K562 (cell line): ENCODE measurements around the gene TNRC6B. TPM values are rescaled to one million over a fixed set of nuclear protein-coding genes. Genes with fewer than 3 reads are reported as not detected.

Experiments
- ETS2 ChIP-seq: IDR thresholded peaks from 2 replicates; pipeline ENCODE4 v1.6.1; 2016; ENCODE audit warnings: borderline replicate concordance, missing genetic modification characterization, mild to moderate bottlenecking, moderate library complexity, missing compliant biosample characterization; ENCODE audit not compliant: poor library complexity, severe bottlenecking
- HDAC1 ChIP-seq, 2 experiments: fragments of 450-650 bp; IDR thresholded peaks; 2 replicates each; pipeline ENCODE4 v1.6.1; 2016 to 2017; ENCODE audit warnings: inconsistent platforms in 1 of 2, mild to moderate bottlenecking in 1 of 2, moderate library complexity in 1 of 2
- ILK ChIP-seq: fragments of 450-650 bp; IDR thresholded peaks from 2 replicates; pipeline ENCODE4 v1.6.1; 2016; ENCODE audit warnings: missing genetic modification characterization, low read depth, mild to moderate bottlenecking, missing compliant biosample characterization, moderate library complexity, borderline replicate concordance
- PKNOX1 ChIP-seq: fragments of 450-650 bp; IDR thresholded peaks from 2 replicates; pipeline ENCODE4 v1.6.1; 2016
- POLR2H ChIP-seq: IDR thresholded peaks from 2 replicates; pipeline ENCODE4 v1.6.1; 2016; ENCODE audit warnings: missing genetic modification characterization, low read depth, mild to moderate bottlenecking, control low read depth, missing compliant biosample characterization, moderate library complexity
- RAD51 ChIP-seq: fragments of 450-650 bp; IDR thresholded peaks from 2 replicates; pipeline ENCODE4 v1.7.1; 2016; ENCODE audit warnings: low read depth, mild to moderate bottlenecking, borderline replicate concordance
- RREB1 ChIP-seq: fragments of 250-450 bp; sonication (Bioruptor Pico); IDR thresholded peaks from 2 replicates; pipeline ENCODE4 v1.4.0; 2020
- ZBTB40 ChIP-seq, 2 experiments: fragments of 450-650 bp in 1 of 2; sonication (generic) in 1 of 2; formaldehyde crosslinking in 1 of 2; IDR thresholded peaks; 2 replicates each; pipeline versions ENCODE4 v1.7.1 to v1.9.0; 2016 to 2022; ENCODE audit warnings: inconsistent platforms in 1 of 2, mild to moderate bottlenecking in 1 of 2, missing genetic modification reagents in 1 of 2
- polyA plus RNA-seq, 8 experiments: library from polyadenylated mRNA; depleted of rRNA in 4 of 8; stranded (reverse) in 5 of 8; unstranded in 3 of 8; fragments of >200 nt; fragmentation: Nextera tagmentation in 2 of 8; fragmentation: Illumina TruSeq in 1 of 8; extraction: Ambion mirVana in 2 of 8; extraction: Trizol in 1 of 8; gene quantifications; 2 replicates each; pipeline versions ENCODE4 v1.2.1 to v1.2.3, GENCODE V29; 2011 to 2014; ENCODE audit warnings: inconsistent platforms in 1 of 8, missing spikeins in 1 of 8
- total RNA-seq, 7 experiments: library from RNA; depleted of rRNA in 6 of 7; stranded (reverse); fragments of >200 nt in 6 of 7; fragmentation: Illumina TruSeq in 2 of 7; extraction: Trizol in 2 of 7; gene quantifications; 2 replicates each; pipeline versions ENCODE4 v1.2.1 to v1.2.3, GENCODE V29; 2011 to 2021; ENCODE audit warnings: low replicate concordance in 1 of 7

TNRC6B gene
- total and polyA plus RNA-seq, 9 of the 15 experiments (the other 6 are each of a cell fraction or from before 2014, with no cell fraction given): 0.96 to 18.8 (median 10.8) TPM

DNA sequence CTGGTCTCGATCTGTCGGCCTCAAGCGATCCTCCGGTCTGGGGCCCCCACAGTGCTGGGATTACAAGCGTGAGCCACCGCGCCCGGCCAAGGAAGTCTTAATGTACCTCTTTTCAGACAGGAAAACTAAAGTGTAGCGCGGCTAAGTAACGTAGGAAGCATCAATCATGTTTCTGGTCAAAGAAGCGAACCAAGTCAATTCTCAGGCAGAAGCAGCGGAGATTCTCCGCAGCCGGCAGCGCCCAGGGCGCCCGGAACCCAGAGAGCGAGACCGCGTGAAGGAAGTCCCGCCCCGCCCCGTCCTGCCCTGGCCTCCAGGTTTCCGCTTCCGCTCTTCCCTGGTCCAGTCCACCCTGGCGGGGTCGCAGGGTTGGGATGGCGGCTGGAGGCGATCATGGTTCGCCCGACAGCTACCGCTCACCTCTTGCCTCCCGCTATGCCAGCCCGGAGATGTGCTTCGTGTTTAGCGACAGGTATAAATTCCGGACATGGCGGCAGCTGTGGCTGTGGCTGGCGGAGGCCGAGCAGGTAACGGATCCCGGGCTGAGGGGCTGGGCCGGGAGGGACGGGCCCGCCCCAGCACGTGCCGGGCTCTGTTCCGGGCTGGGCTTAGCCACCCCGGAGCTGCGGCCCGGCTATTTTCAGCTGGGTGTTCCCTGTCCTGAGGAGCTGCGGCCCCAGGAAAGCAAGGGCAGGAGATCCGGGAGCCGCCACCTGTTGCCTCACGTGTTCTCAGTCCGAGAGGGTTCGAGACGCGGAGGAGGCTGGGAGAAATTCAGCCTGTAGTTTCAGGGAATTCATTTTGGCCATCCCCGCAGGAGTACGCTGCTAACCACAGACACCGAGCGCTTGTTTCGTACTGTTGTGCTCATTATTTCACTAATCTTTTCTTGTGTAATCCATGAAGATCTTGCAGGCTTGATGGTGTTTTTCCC lies 168.7 kb downstream of the TNRC6B start, which contains the start of gene ADSL (continued):
- peak; percentile 97 for TF ChIP-seq ZBTB40 (IDR thresholded peaks at IDR 0.05)
- TF ChIP-seq ZBTB40 (CRISPR knock-in tag; IDR thresholded peaks at IDR 0.05): no peak
- TF ChIP-seq ETS2 (tag): no peak
- TF ChIP-seq RREB1 (CRISPR knock-in tag): 0 out of 2 replicates have a peak, but pooled peaks have one; percentile 12
- peak; percentile 68 for TF ChIP-seq PKNOX1
- no peak for TF ChIP-seq ILK
- peak; percentile 63 for TF ChIP-seq RAD51
- peak; percentile 78 for TF ChIP-seq POLR2H
- peak; percentile 45 to 95; a peak in 3 of 4 replicates for TF ChIP-seq HDAC1 (IDR thresholded peaks at IDR 0.05)
